GM21737 (cell line): Measurements from ENCODE around the gene NTN1.

Experiments used
- ATAC-seq: cut with Tn5 transposase; IDR thresholded peaks from one replicate; pipeline ENCODE4 v1.9.1; 2021; ENCODE audit warnings: mild to moderate bottlenecking, moderate library complexity; ENCODE audit not compliant: unreplicated experiment

The NTN1 gene

DNA sequence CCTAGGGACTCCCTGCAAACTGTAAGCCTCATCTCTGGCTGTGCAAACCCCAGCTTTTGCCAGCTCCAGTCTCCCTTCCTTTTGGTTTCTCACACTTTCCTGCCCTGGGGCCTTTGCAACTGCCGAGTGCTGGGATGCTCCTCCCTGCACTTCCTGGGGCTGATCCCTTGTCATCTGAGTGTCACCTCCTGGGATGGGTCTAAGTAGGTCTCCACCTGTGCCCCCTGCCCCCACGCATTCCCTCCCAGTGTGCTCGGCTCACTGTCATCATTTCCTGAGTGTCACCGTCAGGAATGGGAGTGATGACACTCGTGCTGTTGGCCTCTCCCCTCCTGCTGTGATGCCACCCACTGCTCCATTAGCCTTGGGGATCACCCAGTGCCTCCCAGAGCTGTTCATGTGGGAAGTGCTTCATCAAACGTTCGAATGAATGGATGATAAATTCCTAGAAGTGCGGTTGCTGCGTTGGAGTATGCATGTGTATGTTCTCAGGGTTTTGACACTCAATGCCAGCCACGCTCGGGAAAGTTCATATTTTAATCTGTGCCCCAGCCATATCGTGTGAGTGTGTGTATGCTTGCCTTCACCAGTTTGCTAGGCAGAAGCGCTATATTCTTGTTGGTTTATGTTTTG lies 189.9 kb downstream of the NTN1 start:
- ATAC-seq: no peak

DNA sequence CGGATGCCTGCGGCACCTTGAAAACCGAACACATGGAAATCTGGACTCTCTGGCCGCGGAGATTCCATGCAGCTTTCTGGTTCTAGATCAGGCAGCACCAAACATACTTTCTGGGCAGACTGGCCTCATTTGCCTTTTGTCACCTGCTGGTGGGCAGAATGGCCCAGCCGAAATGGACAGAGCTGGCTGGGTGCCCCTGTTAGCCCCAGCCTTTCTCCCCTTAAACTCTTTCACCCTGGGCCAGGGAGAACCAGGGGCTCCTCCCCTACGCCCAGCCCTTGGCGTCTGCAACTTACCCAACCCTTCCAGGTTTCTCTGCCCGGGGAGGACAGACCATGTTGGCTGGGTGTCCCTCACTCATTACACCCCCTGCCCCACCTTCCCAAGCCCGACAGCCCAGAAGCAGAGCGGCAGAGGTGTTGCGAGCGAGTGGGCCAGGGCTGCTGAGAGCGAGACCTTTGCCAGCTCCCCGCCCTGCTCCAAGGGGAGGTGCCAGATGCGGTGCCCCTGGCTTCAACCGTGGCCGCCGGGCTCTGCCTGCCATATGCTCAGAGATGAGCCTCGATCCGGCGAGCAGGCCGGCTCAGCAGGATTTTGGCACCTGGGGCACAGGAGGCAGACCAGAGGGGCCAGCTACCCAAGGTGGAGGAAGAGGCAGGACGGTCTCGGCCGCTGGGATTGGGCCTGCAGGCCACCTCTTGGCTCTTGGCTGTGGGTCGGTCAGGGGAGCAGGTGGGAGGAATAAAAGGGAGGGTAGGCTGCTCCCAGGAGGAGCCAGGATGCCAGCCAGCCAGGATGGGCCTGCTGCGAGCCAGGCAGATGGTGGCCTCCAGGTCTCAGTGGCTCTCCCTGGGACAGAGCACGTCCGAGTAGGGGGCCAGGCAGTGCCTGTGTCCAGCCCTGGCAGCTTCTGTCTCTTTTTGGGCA lies 191.3 kb downstream of the NTN1 start:
- ATAC-seq: no peak

DNA sequence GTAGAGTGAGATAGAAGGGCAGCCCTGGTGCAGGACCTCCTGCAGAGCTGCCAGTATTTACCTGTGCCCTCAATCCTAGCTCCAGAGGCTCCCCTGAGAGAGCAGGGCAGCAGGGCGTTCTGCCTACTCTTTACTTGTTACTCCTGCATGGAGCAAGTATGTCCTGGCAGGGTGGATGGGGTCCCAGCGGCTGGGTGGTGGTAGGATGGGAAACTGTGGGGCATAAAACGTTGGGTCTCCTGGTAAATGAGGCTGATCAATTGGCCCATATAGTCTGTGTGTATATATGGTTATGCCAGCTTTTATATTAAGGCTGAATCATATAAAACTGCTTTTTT lies 192.0 kb downstream of the NTN1 start:
- ATAC-seq: no peak

DNA sequence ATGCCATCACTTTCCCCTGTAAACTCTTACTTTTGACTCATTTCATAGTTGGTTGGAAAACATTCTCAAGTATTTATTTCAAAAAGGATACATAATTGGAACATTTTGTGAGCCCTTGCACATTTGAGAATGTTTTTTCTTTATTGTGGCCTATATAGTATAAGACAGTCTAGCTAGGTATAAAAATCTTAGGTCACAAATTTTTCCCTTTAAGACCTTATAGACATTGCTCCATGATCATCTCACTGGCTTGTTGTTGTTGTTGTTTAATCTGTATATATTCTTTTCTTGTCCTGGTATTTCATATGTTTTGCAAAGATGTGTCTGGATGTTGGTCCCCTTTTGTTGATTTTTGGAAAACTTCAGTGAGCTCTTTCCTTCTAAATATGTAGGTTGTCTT lies 194.2 kb downstream of the NTN1 start:
- ATAC-seq: no peak

DNA sequence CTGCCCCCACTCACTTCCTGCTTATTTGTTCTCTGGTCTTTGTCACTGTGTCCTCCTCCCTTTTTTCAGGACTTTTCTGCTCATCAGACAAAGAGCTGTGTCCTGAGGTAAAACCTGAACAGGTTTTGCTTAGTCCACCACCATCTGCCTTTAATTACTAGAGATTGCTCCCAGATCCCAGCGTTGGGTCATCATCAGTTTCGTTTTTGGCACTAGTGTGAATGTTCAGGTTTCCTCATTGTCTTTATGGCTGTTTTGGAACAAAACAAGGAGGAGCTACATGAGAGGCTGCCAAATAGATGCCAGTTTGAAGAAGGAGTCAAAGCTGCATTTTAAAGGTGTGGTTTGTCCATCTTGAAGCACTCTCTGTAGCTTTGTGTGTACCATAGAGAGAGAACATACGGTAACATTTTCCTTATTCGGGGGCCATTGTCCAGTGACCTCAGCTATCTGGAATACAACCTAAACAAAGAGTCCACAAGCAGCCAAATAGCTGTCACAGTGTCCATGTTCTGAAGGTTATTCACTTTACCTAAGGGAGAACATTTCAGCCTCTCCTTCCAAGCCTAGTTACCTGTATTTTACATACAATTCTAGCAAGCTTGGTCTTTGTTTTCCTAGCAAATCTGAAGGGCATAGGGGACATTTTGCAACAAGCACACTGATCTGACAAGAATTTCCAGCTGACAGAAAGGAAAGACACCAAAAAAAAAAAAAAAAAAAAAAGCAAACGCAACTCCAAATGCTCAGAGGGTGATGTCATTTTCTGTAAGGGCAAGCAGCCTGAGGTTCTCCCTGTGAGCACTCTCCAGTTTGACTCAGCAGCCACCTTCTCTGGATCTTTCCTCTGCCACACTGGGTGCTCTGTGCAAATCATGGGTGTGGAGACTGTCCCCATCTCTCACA lies 196.1 kb downstream of the NTN1 start:
- no peak for ATAC-seq

DNA sequence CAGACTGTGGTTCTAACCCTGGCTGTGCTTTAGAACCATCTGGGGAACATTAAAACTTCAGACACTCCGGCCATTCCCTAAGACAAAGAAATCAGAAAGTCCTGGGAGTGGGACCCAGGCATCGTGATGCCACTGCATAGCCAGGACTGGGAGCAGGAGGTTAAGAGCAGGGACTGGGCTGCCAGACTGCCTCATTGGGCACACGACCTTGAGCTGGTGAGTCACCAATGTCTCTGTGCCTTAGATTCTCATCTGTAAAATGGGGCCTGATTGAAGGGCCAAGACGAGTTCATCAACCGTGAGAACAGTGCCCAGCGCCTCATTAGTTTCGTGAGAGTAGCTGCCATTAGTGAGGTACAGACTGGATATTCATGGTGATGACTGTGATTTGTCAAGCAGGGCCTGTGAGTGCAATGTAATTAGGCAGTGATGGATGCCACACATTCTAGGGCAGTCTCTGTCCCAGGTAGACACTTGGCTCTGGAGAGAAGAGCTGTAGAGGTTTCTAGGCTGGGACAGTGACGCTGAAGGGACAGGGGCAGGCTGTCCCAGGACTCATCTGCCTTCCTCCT lies 196.8 kb downstream of the NTN1 start:
- ATAC-seq: no peak

DNA sequence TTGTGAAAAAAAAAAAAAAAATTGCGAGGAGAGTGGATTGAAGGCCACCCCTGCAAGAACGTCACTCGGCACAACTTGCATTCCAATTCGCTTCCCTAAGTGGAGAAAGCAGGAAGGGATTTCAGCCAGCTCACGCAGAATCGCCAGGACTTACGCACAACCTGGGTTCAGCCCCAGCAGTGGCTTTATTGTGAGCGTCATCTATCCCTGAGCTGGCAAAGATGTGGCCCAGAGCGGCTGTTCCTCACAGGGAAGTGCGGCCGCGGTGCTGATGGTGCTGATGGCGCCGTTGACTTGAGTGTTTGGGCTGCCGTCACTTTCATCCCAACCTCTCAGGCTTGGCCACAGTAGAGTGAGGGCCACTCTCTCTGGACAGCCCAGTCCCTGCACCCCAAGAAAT lies 197.6 kb downstream of the NTN1 start:
- no peak for ATAC-seq

DNA sequence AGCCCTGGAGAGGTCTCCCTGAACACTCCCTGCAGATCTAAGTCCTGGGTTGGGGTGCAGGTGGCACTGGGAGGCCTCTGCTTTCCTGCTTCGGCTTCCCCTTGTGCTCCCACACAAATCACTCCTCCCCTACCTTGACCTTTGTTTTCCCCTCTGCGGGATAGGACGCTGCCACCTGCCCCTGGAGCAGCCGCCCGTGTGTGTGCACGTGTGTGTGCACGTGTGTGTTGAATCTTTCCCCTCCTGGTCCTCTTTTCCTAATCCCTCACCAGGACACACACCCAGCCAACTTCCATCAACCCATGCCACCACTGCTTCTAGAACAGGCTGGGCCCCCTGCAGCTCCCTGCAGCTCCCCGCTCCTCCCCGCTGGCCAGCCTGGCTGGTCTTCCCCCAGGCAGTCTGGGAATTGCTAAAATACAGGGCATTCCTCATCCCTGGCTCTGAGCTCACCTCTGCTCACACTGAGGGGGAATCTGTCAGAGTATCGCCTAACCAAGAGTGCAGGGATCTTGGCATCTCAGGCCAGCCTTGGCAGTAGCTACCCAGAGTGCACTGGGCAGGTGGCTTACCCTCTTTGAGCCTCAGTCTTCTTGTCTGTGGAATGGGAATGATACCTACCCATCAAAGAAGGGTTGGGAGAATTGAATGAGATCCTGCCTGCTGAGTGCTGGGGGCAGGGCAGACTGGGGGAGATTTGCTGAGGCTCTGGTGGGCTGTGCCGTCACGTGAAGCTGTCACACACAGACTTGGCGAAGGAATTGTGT lies 198.5 kb downstream of the NTN1 start:
- ATAC-seq: no peak

DNA sequence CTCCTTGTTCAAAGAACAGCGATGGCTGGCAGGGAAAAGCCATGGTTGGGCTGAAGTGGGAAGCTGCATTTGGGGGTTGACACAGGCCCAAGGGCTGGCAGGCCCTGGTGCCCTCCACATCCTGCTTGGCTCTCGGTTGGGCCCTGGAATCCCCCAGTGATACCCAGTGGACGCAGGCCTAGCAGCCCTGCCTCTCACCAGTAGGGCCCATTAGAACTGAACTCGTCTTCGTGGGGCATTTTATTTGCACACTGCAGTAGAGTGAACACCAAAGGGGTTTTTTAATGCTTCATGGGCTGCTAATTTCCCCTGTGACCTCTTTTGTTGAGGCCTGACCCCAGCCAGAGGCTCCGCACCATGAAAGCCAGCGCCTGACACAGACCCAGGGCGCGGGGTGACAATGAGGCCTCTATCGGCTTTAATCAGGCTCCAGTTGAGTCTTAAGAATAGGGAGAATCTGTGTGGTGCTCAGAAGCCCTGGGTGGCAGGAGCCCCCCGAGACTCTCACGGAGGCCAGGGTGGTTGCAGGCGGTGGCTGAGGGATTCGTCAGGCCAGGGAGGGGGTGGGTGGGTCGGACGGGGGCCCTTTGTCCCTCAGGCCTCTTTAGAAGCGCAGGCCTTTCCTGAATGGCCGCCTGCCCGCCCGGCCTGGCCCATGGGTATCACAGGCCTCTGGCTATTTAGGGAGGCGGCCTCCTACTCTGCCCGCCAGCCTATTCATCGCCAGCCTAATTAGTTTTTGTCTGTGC lies 199.3 kb downstream of the NTN1 start:
- no peak for ATAC-seq

DNA sequence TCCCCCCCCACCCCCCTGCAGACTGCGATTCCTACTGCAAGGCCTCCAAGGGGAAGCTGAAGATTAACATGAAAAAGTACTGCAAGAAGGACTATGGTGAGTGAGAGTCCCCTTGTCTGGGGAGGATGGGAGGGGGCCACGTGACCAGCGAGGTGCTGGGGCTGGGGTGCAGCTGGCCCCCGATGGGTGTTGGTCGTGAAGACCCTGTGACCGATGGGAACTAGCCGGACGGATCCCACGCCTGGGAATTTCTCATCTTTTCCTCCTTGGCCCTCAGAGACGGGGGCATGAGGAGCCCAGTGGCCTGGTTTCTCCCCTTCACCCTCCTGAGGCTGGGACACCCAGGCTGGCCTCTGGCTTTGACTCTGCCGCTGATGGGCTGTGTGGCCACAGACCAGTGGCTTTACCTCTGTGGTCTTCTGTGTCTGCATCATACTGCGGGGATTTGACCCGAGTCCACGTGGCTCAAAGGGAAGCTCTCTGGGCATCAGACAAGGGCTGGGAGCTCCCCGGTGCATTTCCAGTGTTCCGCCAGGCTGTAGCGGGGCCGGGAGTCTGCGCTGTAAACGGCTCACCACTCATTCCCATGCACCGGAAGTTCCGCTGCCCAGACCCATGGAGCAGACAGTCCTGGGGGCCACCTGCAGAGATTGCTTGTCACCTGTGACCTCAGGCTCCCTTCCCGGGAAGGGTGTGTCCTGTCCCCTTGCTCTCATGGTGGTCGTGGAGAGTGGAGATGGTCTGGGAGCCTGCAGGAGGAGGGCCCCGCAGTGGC lies 200.0 kb downstream of the NTN1 start:
- no peak for ATAC-seq

DNA sequence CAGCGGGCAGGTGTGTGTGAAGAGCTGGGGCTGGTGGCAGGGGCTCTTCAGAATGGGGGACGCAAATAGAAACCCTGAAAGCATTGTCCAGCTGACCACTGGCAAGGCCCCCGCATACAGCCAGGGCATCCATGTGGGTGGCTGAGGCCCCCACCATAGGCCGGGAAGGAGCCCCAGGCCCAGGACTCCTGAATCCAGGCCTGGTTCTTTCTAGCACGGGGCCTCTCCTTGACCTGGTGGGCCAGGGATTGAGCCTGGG lies 200.5 kb downstream of the NTN1 start:
- no peak for ATAC-seq

DNA sequence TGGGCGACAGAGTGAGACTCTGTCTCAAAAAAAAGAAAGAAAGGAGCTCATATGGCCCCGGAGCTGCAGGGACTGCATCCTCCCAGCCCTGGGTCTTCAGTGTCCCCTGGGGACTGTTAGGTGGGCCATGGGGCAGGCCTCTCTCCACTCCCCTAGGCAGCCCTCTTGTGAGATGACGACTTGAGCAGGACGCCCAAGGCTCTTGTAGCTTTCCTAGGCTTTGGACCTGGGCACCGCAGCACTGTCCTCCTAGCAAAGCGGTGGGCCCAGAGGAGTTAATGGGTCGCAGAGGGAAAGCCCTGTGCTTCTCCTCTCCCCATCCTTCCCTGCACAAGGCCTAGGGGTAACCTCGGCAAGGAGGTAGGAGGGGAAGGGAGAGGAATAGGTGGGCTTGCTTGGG lies 202.2 kb downstream of the NTN1 start:
- ATAC-seq: no peak

DNA sequence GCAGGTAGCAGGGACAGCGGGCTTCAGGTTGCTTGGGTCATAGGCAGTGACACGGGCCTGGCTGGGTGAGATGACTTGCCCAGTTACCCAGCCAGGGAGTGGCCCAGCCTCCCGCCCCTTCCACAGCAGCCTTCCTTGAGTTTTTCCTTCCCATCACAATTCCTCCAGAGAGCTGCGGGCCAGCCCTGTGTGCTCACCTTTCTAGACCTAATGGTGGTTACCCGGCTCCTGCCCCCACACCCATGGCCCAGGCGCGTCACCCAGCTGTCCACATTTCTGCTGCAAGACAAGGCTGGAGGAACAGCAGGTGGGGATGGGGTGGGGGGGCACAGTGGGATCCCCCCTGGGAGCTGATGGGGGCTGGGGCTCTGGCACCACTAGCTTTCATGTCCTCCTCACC lies 203.2 kb downstream of the NTN1 start:
- ATAC-seq: no peak

DNA sequence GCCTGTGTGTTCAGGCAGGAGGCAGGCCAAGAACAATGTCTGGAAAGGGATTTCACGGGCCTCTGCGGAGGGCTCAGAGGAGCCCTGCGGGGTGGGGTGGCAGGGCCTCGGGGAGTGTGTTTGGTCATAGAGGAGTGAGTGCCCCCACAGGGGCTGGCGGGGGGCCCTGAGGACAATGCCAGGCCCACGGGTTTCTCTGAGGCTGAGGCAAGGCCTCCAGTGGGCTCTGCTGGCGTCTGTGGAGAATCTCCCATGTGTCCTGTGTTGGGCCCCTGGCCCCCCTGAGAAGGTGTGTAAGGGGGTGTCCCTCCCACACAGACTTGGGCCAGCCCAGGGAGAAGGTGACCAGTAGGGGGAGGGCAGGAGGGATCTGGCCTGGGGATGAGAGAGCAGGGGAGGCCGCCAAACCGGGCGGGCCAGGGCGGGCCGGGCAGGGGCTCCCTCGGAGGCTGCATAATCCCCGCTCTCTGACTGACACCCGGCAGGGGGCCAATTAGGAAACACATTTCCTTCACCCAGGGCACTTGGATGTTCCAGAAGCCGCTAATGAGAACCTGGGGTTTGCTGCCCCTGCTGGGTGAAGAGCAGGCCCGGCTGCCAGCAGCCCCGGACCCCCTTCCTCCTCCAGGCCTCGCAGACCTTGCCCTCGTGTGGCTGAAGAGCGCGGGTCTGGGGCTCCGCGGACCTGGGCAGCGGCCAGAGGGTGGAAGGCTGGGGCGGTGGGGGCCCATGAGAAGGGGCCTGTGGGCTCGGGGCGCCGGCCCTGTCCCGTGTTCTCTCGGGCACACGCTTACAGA lies 204.2 kb downstream of the NTN1 start:
- ATAC-seq: no peak

DNA sequence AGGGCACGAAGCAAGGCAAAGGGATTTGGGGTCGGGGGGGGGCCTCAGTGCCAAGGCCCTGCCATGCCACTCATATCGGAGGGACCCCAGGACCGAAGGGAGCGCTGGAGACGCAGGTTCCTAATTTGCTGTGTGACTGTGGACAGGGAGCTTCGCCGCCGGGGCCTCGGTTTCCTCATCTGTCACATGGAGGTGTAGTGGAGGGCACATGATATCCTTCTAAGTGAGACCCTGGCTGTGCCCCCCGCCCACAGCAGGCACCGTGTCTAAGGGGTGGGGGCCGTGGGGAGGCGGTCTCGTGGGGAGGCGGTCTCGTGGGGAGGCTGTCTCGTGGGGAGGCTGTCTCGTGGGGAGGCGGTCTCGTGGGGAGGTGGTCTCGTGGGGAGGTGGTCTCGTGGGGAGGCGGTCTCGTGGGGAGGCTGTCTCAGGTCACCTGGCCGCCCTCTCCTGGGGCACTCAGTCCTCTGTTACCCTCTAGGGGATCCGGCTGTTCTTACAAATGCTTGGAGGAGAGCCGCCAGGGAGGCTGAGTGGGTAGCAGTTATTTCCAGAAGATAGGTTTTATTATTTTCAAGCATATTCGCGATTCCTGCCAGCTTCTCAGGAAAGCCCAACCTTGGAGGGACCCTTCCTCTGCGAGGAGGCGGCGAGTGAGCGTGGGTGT lies 205.0 kb downstream of the NTN1 start:
- no peak for ATAC-seq

DNA sequence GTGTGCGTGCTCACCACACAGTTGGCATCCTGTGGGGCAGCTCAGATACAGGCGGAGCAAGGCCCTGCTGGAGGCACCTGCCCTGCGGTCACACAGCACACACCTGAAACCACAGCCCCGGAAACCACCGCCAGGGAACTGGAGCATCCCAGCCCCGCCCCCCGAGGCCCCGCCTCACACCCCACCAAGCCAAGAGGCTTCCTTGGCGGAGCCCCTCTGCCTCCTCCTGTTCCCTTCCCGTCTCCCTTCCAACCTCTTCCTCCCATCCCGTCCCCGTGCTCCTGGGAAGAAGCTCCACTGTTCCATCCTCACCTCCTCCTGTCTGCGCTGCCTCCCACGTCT lies 205.5 kb downstream of the NTN1 start:
- no peak for ATAC-seq

DNA sequence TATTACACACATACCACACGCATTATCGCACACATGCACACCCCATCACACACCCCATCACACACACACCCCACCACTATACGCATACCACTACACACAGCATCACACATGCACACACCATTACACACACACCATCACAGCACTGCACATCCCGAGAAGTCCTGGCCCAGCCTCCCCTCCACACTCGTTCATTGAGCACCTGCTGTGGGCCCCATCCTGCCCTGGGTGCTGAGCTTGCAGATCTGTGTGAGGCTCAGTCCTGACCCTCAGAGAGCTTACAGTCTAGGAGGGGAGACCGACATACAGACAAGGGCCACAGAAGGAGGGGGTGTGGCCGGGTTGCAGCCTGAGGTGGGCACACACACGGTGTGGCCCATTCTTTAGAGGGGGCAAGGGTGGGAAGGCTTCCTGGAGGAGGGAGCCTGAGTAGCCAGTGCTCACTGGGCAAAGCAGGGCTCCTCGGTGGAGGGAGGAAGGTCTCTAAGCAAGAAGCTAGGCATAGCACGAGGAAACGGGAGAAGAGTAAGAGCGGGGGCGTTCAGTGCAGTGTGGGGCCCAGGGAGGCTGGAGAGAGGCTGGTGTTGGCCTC lies 206.6 kb downstream of the NTN1 start:
- no peak for ATAC-seq
